Breast epithelium (tissue), 3 donors: Measurements from ENCODE around the gene SNAI3.

Experiments used
- POLR2A ChIP-seq: fragments of 450-650 bp; IDR thresholded peaks from one replicate; pipeline ENCODE4 v1.6.1; 2016; ENCODE audit warnings: antibody characterized with exemption, mild to moderate bottlenecking, moderate library complexity
- POLR2AphosphoS5 ChIP-seq, 3 donors: sonication (generic); formaldehyde crosslinking; IDR thresholded peaks; one replicate each; pipeline ENCODE4 v1.6.1; 2017; ENCODE audit warnings: antibody characterized with exemption in 3 of 3
- TF ChIP-seq, protein P1 (sequence below), 3 donors: fragments of 450-650 bp; IDR thresholded peaks; one replicate each; pipeline ENCODE4 v1.5.1; 2016 to 2017; ENCODE audit warnings: antibody characterized with exemption in 3 of 3, mild to moderate bottlenecking in 3 of 3, moderate library complexity in 3 of 3

DNA sequence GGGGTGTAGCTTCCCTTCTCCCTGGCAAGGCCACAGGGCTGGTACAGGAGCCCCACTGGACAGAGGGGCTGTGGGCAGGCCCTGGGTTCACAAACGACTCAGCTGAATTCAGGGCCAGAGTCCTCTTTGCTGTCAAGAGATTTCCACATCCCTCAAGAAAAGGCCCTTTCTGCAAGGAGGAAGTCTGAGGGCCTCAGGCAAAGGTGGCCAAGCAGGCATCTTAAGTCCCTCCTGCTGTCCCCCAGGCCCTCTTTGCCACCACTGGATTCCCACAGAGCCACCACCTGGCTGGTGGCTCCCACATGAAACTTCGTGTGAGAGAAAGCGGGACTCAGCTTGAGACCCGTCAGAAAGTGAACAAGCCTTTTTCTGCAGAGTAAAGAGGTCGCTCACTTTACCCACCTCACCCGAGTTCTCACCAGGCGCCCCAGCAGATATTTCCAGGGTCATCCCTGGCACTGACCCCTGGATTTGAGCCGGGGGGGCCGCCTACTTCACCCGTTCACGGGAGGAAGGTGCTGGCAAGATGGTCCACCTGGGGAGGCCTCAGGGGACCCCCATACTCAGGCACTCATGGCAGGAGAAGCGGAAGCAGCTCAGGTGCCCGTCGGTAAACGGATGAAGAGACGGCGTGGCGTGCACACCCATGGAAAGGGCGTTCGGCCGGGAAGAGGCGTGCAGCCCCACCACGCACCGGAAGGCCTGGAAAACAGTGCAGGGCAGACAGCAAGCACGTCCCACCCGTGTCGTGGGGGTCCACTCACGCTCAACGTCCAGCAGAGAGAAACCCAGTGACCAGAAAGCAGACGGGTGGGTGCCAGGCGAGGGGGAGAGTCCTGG is 16.3 kb upstream of the SNAI3 start:
- TF ChIP-seq, protein P1, sequence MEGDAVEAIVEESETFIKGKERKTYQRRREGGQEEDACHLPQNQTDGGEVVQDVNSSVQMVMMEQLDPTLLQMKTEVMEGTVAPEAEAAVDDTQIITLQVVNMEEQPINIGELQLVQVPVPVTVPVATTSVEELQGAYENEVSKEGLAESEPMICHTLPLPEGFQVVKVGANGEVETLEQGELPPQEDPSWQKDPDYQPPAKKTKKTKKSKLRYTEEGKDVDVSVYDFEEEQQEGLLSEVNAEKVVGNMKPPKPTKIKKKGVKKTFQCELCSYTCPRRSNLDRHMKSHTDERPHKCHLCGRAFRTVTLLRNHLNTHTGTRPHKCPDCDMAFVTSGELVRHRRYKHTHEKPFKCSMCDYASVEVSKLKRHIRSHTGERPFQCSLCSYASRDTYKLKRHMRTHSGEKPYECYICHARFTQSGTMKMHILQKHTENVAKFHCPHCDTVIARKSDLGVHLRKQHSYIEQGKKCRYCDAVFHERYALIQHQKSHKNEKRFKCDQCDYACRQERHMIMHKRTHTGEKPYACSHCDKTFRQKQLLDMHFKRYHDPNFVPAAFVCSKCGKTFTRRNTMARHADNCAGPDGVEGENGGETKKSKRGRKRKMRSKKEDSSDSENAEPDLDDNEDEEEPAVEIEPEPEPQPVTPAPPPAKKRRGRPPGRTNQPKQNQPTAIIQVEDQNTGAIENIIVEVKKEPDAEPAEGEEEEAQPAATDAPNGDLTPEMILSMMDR (IDR thresholded peaks at IDR 0.05) = no peak
- TF ChIP-seq POLR2AphosphoS5 (IDR thresholded peaks at IDR 0.05) (no peak), POLR2A (no peak)
